Measurements from ENCODE around the gene IL36G. TPM values are rescaled to one million over a fixed set of nuclear protein-coding genes. Genes with fewer than 3 reads are reported as not detected.

The IL36G gene
- total and polyA plus RNA-seq, 4 donors, result 0.12 to 0.26 (median 0.14) TPM; not detected in 1

DNA sequence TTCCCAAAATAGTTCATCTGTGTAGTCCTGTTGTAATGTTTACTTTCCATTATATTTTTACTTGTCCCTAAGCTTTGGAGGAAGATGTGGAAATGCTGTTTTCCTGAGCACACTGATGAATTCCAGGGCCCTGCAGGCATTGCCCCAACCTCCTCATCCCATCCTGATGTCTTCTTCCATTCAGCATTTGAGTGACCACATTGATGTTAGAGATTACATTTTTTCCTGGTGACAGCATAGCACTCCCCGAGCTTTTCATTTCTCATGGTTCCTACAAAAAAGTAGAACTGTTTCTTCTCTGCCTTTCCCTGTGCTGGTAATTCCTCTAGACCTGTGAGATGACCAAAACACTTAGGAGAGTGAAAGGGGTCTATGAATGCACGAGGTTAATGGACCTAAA lies 32.3 kb downstream of the IL36G start:
- no peaks in the 10 kb centered on the region for H3K9me3 ChIP-seq (ENCODE audit: control insufficient read depth in 4 of 4, insufficient read depth in 3 of 4, low read length in 3 of 4)
- WGBS, 2 donors, result 55 to 70% methylated on average over 2 of the region's 2 CpGs

DNA sequence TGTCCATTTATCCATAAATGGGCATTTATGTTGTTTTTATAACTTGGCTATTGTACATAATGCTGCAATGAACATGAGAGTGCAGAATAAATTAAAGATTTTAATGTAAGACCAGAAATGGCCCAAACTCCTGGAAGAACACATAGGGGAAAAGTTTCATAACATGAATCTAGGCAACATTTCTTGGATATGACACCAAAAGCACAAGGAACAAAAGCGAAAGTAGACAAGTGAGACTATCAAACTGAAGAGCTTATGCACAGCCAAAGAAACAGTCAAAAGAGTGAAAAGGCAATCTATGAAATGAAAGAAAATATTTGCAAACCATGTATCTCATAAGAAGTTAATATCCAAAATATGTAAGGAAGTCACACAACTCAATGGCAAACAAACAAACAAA lies 33.3 kb downstream of the IL36G start:
- WGBS, 2 donors, result 96 to 99% methylated on average over 1 of the region's 1 CpG
- Histone ChIP-seq H3K27me3 (ENCODE audit: control insufficient read depth in 3 of 3, insufficient read depth in 3 of 3, low read length in 2 of 3) (no peaks in the 10 kb centered on the region), H3K27ac (ENCODE audit: low read depth in 1 of 2, low read length in 1 of 2) (no peak overlapping the region), H3K9ac (ENCODE audit: insufficient read depth in 1 of 2, low read length in 2 of 2) (no peak overlapping the region), H3K9me3 (ENCODE audit: control insufficient read depth in 4 of 4, insufficient read depth in 3 of 4, low read length in 3 of 4) (no peaks in the 10 kb centered on the region), H3K36me3 (ENCODE audit: control insufficient read depth in 4 of 4, insufficient read depth in 4 of 4, low read length in 4 of 4) (no peaks in the 10 kb centered on the region), H3K4me1 (ENCODE audit: control insufficient read depth in 5 of 5, insufficient read depth in 5 of 5, low read length in 5 of 5) (no peaks in the 10 kb centered on the region), H3K4me3 (no peak overlapping the region)
- TF ChIP-seq, protein P1, sequence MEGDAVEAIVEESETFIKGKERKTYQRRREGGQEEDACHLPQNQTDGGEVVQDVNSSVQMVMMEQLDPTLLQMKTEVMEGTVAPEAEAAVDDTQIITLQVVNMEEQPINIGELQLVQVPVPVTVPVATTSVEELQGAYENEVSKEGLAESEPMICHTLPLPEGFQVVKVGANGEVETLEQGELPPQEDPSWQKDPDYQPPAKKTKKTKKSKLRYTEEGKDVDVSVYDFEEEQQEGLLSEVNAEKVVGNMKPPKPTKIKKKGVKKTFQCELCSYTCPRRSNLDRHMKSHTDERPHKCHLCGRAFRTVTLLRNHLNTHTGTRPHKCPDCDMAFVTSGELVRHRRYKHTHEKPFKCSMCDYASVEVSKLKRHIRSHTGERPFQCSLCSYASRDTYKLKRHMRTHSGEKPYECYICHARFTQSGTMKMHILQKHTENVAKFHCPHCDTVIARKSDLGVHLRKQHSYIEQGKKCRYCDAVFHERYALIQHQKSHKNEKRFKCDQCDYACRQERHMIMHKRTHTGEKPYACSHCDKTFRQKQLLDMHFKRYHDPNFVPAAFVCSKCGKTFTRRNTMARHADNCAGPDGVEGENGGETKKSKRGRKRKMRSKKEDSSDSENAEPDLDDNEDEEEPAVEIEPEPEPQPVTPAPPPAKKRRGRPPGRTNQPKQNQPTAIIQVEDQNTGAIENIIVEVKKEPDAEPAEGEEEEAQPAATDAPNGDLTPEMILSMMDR (IDR thresholded peaks at IDR 0.05; ENCODE audit: control extremely low read depth, extremely low read depth), result no peak
- ATAC-seq (ENCODE audit: insufficient read depth, low FRiP score), result no peak
- no peak for DNase-seq

More for the DNA sequence above, 32.3 kb downstream of the IL36G start:
- Histone ChIP-seq H3K9ac (ENCODE audit: insufficient read depth in 1 of 2, low read length in 2 of 2) (no peak overlapping the region), H3K4me3 (no peak overlapping the region), H3K4me1 (ENCODE audit: control insufficient read depth in 5 of 5, insufficient read depth in 5 of 5, low read length in 5 of 5) (no peaks in the 10 kb centered on the region), H3K36me3 (ENCODE audit: control insufficient read depth in 4 of 4, insufficient read depth in 4 of 4, low read length in 4 of 4) (no peaks in the 10 kb centered on the region), H3K27ac (ENCODE audit: low read depth in 1 of 2, low read length in 1 of 2) (no peak overlapping the region), H3K27me3 (ENCODE audit: control insufficient read depth in 3 of 3, insufficient read depth in 3 of 3, low read length in 2 of 3) (no peaks in the 10 kb centered on the region)
- no peak for ATAC-seq (ENCODE audit: insufficient read depth, low FRiP score)
- TF ChIP-seq, protein P1 (IDR thresholded peaks at IDR 0.05; ENCODE audit: control extremely low read depth, extremely low read depth), result no peak
- no peak for DNase-seq

DNA sequence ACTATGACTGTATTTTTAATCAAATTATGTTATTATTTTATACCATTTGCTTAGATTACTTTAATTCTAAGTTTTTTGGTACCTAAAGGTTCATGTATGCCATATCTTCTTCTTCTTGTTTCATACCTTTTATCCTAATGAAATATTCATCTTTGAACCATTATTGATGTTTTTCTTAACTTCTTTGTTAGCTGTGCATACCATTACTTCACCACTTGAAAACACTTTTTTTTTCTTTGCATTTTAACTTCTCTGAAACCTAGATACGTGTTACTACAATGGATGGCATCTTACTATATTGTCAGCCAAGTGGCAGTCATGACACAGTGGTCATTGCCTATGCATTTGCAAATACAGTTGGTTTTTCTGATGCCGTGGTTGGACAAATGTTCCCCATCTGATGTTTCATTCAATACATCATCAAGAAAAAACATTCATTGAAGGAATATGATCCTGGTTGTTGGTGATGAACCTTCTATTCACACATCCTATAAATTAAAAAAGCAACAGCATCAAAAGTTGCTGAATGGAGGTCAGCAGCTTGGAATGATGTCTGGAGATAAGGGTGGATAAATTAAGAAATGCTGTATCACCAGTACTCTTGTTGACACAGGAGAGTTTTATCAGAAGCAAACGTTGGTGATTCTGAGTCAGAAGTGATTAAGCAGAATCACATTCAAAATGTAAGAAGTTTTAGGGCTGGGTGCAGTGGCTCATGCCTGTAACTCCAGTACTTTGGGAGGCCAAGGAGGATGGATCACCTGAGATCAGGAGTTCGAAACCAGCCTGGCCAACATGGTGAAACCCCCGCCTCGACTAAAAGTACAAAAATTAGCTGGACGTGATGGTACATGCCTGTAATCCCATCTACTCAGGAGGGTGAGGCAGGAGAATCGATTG lies 34.9 kb downstream of the IL36G start:
- ATAC-seq (ENCODE audit: insufficient read depth, low FRiP score), result no peak
- Histone ChIP-seq H3K27ac (ENCODE audit: low read depth in 1 of 2, low read length in 1 of 2) (no peak overlapping the region), H3K27me3 (ENCODE audit: control insufficient read depth in 3 of 3, insufficient read depth in 3 of 3, low read length in 2 of 3) (no peaks in the 10 kb centered on the region), H3K9me3 (ENCODE audit: control insufficient read depth in 4 of 4, insufficient read depth in 3 of 4, low read length in 3 of 4) (no peaks in the 10 kb centered on the region), H3K9ac (ENCODE audit: insufficient read depth in 1 of 2, low read length in 2 of 2) (no peak overlapping the region), H3K4me3 (no peak overlapping the region), H3K4me1 (ENCODE audit: control insufficient read depth in 5 of 5, insufficient read depth in 5 of 5, low read length in 5 of 5) (no peaks in the 10 kb centered on the region), H3K36me3 (ENCODE audit: control insufficient read depth in 4 of 4, insufficient read depth in 4 of 4, low read length in 4 of 4) (no peaks in the 10 kb centered on the region)
- 79 to 81% methylated on average over 8 of the region's 8 CpGs for WGBS, 2 donors
- DNase-seq, result no peak
- TF ChIP-seq, protein P1 (IDR thresholded peaks at IDR 0.05; ENCODE audit: control extremely low read depth, extremely low read depth), result no peak
